GM20431 (cell line): Measurements from ENCODE around the gene GPX6.
"Not testable (repeated sequence)": the region's sequence is repeated elsewhere in the genome, so short reads cannot be mapped to it uniquely, and the experiment has no call there.

Experiments used
- in situ Hi-C: fragments of 300-500 bp; cut with MseI, MboI; formaldehyde crosslinking; loops from one replicate; pipeline ENCODE4 v1.15.0; 2020; ENCODE audit warnings: low sequenced_read_pairs; ENCODE audit not compliant: unreplicated experiment

The GPX6 gene

DNA sequence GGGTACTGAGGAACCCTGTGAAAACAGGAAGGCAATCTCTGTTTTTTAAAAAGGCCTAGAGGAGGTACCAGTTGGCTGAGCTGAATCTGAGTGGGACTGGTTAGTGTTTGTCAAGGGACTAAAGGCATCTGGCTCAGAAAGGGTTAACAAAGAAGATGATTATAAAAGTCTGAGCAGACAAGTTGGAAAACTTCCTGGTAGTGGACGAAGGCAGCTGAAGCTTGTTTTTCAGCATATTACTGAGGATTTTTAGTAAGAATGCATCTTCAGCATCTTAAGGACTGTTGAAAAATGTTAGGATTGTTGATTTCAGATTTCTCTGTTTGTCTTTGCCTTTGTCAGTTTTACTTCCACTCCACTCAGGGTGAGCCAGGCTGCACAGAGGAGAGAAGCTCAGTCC is 15.2 kb upstream of the GPX6 start:
- in situ Hi-C loops, result no loop called here

DNA sequence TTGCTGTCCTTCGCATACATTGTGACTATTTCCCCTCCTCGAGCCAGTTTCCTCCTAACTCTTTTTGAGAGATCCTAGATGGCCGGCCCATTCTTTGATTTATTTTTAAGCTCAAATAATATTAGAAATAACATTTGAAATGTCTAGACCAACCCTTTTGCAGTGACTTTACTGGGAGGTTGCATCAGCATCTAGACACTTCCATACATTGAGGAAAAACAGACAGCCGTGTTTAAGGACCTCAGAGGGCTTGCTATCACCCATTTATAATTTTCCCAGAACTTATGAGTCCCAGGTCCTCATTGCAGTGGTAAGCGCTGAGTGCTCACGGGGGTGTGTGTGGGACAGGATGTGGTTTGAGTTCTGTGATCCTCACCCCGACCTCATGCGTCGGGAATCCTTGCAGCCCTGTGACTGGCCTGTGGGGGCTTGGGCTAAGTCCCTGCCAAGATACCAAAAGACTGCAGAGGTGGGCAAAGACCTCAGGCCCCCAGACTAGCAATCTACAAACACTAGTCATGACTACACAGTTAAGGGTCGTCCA is 10.0 kb upstream of the GPX6 start, which contains the start of gene GPX5:
Gene GPX5 (plus strand): TSS at position 386 of the 544 bp plus-strand sequence. CDS start 133 bp downstream, at position 519.
- in situ Hi-C loops, result no loop called here

DNA sequence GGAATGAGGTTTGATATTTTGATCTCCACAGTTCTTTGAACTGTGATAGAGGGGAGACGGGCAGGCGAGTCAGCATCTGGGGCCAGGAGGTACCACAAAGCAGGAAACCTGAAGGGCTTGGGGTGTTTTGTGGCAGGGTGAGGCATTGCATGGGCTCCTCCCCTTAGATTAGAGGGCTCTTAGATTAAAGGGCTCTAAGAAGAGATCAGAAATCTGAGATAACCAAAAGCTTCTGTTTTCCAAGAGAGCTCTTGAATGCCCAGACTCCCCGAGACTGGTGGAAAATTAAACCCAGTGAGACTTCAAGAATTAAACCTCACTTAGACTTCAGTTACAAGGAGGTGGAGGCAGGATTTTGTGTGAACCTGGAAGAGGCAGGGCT is 7.6 kb upstream of the GPX6 start:
- in situ Hi-C loops, result no loop called here

DNA sequence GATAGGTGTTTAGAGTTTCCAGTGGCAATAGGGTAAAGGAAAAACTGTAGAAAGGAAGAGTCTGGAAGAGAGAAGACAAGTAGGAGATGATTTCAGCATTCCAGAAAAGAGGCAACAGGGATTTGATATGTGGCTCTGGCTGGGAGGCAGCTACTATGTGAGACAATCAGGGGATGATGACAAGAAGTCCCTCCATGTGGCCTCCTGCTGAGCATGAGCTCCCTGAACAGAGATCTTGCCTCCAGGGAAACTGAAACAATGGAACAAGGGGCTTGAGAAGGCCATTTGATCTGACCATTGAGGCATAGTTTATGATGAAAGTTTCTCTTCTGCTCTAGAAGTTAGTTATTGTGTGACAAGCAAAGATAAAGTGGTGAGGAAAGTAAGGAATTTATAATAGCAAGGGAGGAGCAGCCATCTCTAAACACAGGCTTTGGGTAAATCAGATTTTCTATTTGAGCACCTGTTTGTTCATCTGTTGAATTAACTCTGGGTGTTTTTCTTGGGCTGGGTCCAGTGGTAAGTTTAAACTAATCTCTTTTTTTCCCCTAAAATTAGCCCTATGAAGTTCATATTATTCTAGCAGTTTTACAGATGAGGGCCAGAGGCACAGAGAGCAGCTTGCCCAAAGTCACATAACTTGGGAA is 7.1 kb upstream of the GPX6 start:
- in situ Hi-C loops, result no loop called here

DNA sequence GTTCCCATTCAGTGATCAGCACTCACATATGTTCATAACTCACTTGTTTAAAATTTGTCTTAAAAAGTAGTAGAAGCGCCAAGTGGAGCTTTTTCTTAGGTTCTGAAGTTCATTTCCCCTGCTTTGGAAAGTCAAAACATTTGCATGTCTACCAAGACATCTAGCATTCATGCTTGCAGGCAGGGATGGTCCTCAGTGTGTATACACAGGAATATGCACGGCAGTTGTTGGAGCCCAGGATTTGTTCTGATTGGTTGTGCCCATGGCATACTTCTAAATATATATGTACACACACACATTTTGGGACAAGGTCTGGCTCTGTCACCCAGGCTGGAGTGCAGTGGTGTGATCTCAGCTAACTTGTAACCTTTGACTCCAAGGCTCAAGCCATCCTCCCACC is 2.4 kb upstream of the GPX6 start:
- in situ Hi-C loops, result no loop called here

DNA sequence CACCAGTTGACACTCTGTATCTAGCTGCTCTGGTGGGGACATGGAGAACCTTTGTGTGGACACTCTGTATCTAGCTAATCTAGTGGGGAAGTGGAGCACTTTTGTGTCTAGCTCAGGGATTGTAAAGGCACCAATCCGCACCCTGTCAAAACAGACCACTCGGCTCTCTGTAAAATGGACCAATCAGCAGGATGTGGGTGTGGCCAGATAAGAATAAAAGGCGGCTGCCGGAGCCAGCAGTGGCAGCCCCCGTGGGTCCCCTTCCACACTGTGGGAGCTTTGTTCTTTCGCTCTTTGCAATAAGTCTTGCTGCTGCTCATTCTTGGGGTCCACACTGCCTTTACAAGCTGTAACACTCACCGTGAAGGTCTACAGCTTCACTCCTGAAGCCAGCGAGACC is 3.2 kb downstream of the GPX6 start:
- in situ Hi-C loops, result not testable (repeated sequence)

DNA sequence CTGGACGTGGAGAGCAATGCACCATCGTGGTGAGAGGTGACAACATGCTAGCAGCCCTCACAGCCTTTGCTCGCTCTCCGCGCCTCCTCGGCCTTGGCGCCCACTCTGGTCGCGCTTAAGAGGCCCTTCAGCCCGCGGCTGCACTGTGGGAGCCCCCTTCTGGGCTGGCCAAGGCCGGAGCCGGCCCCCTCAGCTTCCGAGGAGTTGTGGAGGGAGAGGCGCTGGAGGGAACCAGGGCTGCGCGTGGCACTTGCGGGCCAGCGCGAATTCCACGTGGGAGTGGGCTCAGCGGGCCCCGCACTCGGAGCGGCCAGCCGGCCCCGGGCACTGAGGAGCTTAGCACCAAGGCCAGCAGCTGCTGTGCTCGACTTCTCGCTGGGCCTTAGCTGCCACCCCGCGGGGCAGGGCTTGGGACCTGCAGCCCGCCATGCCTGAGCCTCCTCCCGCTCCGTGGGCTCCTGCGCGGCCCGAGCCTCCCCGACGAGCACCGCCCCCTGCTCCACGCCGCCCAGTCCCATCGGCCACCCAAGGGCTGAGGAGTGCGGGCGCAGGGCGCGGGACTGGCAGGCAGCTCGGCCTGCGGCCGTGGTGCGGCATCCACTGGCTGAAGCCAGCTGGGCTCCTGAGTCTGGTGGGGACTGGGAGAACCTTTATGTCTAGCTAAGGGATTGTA is 3.8 kb downstream of the GPX6 start:
- in situ Hi-C loops, result no loop called here

DNA sequence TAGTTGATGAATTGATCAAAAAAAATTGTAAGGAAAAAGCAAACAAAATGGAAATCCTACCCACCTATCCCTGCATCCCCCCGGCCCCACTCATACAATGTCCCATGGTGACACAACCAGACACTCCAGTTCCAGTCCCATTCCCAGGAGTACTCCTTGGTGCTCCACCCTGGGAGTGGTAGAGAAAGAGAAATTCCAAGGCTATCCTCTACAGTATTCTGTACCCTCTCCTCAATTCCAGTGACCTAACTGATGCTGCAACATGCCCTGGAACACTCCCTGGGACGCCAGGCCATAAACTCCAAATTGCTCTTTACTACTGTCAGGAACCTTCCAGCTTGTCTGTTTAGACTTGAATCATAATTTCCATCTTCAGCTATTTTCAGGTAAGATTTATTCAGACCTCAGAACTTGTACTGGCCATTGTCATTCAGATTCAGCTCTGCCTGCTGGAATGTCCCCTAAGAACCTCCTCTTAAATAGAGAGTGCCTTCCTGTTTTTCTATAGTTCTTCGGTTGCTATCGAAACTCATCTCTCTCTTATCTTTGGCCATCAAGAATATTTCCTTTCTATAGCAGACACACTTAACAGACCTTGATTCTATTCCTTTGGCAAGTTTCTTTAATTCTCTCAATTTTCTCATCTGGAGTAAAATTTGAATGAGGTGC is 8.7 kb downstream of the GPX6 start:
- in situ Hi-C loops, result no loop called here

DNA sequence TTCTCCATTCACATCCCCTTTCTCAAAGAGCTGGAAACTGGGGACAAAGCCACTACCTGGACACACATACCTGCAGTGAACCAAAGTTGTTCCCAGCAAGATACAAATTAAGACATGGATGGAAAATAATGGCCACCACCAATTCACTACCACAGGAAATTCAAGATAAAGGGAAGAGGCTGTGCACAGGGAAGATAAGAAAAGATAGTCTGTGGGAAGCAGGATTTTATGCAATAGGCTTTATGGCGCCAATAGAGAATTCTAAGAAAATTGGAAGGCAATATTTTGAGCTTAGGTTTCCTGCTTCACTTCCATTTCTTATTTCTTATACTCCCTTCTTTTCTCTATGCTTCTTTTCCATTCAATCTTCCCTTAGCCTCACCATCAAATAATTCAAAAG is 9.9 kb downstream of the GPX6 start:
- in situ Hi-C loops, result no loop called here

DNA sequence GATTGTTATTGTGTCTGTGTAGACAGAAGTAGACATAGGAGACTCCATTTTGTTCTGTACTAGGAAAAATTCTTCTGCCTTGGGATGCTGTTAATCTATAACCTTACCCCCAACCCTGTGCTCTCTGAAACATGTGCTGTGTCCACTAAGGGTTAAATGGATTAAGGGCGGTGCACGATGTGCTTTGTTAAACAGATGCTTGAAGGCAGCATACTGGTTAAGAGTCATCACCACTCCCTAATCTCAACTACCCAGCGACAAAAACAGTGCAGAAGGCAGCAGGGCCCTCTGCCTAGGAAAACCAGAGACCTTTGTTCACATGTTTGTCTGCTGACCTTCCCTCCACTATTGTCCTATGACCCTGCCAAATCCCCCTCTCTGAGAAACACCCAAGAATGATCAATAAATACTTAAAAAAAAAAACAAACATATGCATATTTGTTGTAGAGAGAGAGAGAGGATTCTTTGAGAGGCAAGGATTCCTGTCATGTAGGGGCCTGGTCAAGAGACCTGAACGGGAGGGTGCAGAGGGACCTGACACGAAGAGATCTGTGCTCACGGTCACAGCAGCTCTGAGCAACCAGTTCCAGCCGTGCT is 12.8 kb downstream of the GPX6 start:
- in situ Hi-C loops, result not testable (repeated sequence)

DNA sequence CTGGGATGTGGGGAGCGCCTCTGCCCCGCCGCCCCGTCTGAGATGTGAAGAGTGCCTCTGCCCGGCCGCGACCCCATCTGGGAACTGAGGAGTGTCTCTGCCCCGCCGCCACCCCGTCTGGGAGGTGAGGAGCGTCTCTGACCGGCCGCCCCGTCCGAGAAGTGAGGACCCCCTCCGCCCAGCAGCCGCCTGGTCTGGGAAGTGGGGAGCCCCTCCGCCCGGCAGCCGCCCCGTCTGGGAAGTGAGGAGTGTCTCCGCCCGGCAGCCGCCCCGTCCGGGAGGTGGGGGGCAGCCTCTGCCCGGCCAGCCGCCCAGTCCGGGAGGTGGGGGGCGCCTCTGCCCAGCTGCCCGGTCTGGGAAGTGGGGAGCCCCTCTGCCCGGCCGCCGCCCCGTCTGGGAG is 13.5 kb downstream of the GPX6 start:
- in situ Hi-C loops, result not testable (repeated sequence)

DNA sequence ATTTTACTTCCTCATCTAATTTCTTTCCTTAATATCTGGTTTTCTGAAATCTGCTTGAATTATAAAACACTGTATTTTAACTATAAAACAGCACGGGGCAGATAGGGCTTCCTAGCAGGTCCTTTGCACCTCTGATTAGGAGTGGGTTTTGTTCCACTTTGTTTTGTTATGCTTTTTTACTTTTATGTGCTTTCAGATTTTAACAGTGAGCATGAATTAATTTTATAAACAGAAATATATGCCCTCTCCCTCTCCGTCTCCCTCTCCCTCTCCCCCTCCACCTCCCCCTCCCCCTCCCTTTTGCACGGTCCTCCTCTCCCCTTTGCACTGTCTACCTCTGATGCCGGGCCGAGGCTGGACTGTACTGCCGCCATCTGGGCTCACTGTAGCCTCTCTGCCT is 14.3 kb downstream of the GPX6 start:
- in situ Hi-C loops, result no loop called here

DNA sequence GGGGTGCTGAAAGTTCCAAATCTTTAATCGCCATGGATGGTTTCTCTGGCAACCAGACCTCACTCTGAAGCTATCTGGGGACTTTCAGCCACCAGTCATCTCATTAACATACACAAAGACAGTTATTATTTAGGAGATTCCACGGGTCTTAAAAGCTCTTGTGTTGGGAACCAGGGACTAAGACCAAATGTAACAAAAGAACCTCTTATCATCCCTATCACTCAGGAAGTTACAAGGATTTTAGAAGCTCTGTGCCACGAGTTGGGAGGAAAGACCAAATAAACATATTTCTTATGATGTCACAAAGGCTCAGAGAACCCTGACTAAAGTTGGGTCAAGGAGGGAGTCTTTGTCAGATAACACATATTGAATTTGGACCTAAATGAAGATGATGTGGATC is 17.7 kb downstream of the GPX6 start:
- in situ Hi-C loops, result no loop called here

DNA sequence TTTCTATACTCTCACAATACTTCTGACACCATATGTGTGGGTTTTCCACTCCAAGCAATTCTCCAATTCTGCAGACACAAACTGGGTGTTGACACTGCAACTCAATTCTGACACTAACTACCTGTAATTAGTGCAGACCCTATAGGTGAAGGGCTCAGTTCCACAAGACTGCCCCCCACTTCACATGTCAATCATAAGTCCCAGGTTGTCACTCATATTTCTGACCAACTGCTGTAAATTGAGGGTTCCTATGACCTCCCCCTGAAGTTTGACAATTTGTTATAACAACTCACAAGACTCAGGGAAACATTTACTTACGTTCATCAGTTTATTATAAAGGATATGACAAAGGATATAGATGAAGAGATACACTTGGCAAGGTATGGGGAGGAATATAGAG is 18.3 kb downstream of the GPX6 start:
- in situ Hi-C loops, result no loop called here

DNA sequence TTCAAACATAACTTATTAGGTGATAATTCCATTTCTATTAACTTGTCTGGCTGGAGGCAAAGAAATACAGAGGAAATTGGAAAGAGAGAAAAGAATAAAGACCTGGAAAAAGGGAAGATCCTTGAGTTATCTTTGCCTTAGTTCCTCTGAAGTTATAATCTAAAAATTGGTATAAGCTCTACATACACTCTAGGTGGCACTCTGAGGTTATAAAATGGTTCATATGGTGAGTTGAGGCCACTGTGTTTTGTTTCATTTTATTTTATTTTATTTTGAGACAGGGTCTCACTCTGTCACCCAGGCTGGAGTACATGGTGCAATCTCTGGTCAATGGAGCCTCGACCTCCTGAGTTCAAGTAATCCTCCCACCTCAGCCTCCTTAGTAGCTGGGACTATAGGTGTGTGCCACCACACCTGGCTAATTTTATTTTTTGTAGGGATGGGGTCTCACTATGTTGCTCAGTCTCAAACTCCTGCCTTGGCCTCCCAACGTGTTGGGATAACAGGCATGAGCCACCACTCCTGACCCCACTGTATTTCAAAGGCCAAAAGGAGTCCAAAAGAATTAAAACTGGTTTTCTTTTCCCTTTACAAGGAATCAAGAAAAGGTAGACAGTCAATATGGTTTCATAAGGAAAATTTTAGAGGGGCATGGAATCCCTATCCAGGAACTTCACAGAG is 19.4 kb downstream of the GPX6 start:
- in situ Hi-C loops, result no loop called here

DNA sequence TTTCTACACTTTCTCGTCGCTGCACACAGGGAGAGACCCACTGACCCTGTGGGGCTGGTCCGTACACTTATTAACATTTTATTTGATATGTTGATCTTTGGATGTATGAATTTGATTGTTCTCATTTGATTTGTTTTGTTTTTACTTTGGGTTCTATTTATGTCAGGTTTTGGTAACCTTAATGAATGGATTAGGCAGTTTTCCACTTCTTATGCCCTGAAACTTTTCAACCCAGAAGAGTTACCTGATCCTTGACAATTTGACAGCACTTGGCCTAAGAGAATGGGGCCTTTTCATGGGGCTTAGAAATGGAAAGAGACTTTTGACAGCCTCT is 23.6 kb downstream of the GPX6 start:
- in situ Hi-C loops, result no loop called here

DNA sequence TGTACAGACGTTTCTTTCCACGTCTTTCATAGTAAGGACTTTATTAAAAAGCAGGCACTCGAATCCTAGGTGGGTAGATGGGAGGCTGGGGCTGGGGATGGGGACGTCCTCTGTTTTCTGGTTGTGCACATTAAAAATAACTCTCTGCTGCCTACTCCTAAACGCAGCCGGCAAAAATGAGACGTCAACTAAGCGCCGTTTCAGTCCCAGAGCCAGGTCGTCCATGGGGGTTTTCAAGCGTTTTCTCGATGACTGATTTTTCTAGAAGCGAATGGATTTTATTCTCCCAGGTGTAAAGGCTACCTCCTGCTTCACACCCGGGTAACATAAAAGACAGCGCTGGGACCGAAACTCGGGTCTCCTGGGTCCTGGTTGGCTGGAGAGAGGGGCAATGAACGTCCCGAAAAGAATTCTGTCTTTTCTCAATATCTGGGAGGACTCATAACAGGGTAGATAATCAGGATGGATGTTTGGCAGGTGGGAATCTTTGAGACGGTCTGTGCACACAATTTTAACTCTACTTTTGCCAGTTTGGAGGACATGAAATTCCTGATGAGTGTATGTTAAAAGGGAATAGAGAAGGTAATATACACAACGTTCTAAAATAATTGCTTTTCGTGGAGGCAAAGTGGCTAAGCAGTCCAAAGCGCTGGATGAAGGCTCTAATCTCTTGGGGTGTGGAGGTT is 25.2 kb downstream of the GPX6 start:
- in situ Hi-C loops, result no loop called here

DNA sequence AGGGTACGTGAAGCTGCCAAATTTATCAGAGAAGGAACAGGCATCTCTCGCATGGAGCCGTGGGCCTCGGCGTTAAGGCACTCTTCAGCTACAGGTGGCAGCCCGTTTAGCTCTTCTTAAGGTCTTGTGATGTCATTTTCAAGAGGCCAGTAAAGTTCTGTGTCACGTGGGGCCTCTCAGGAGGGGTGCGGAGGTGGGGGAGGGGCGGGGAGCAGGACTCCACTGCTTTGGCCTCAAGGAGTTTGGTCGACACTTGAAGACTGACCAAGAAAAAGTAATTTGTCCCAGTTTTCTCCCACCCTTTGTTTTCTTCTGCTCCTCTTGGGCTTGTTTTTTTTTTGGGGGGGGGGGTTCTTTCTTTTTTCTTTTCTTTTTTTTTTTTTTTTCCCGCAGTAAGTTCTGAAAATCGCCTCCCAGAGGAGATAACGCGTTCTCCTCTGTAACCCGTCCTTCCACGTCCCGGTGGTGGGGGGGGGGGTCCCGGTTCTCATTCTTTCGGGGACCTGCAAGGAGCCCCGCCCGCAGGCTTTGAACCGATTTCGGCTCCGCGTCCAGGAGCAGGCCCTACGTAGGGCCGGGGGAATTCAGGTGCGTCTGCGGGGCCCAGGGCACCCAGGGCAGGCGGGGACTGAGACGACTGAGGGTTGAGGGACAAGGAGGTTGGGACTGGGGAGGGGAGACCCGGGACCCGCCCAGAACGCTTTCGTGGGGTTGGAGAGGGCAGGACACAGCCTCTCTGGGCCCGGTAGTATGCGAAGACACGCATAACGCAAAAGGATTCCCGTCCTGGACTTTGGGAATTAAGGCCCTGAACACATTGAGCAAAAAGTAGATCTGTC is 26.0 kb downstream of the GPX6 start:
- in situ Hi-C loops, result no loop called here

DNA sequence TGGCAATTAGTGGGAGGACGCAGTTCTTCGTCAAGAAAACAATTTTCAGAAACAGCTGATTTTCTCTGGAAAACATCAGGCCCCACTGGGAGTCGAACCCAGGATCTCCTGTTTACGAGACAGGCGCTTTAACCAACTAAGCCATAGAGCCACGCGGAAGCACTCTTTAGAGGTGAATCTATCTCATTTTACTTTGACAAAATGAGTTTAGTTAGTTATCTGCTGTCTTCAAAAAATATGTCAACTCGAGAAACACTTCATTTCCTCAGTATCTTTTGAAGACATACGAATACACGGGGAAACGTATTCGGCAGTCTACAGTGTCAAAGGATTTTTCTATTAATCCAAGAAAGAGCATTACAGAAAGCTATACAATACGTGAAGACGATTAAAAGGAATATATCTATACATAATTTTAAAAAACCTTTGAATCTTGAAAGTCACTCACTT is 26.7 kb downstream of the GPX6 start:
- in situ Hi-C loops, result no loop called here
